CD4-positive, alpha-beta T cell (primary cell): ENCODE results near the gene ADGRA3. TPM values are rescaled to one million over a fixed set of nuclear protein-coding genes. Genes with fewer than 3 reads are reported as not detected.

Experiments used
- ATAC-seq: fragments of 200-7000 bp; cut with Tn5 transposase; one replicate; pipeline ENCODE4 v1.10.0; 2022; ENCODE audit warnings: mild to moderate bottlenecking; ENCODE audit not compliant: poor library complexity
- CTCF ChIA-PET: fragments of 350-600 bp; sonication (Branson Sonifier 250); formaldehyde crosslinking; loops from one replicate; lab custom pipeline; 2021; ENCODE audit warnings: antibody characterized with exemption, inconsistent platforms; lab: Charles Lee
- POLR2A ChIA-PET: fragments of 350-600 bp; sonication (Branson Sonifier 250); formaldehyde crosslinking; loops from one replicate; lab custom pipeline; 2021; ENCODE audit warnings: antibody characterized with exemption, inconsistent platforms; lab: Charles Lee
- DNase-seq, 14 experiments: peaks; one replicate each; pipeline ENCODE4 v3.0.0-alpha.2; 2013 to 2020; ENCODE audit warnings: mixed read lengths in 2 of 14
- H3K27ac ChIP-seq, 2 donors: one replicate each; pipeline versions ENCODE4 v1.5.1 to v1.7.0; 2013; ENCODE audit warnings: low read length in 2 of 2, low read depth in 1 of 2, mild to moderate bottlenecking in 1 of 2
- H3K27me3 ChIP-seq, 2 experiments: 1 replicate in 1 of 2; 2 replicates in 1 of 2; pipeline versions ENCODE4 v1.6.1 to v1.7.0; 2013; ENCODE audit warnings: low read length in 2 of 2, control low read depth in 1 of 2, mild to moderate bottlenecking in 1 of 2, moderate library complexity in 1 of 2; ENCODE audit not compliant: insufficient read depth in 2 of 2, control insufficient read depth in 1 of 2
- H3K36me3 ChIP-seq: one replicate; pipeline ENCODE4 v1.6.1; 2013; ENCODE audit warnings: low read length, control low read depth; ENCODE audit not compliant: insufficient read depth
- H3K4me1 ChIP-seq: one replicate; pipeline ENCODE4 v1.6.1; 2013; ENCODE audit warnings: low read length, control low read depth; ENCODE audit not compliant: insufficient read depth
- H3K4me3 ChIP-seq: one replicate; pipeline ENCODE4 v1.5.1; 2013; ENCODE audit warnings: mild to moderate bottlenecking, low read length, moderate library complexity
- H3K9me3 ChIP-seq, 2 experiments: 1 replicate in 1 of 2; 2 replicates in 1 of 2; pipeline versions ENCODE4 v1.6.1 to v1.7.0; 2013; ENCODE audit warnings: low read length in 2 of 2, mild to moderate bottlenecking in 2 of 2, control low read depth in 1 of 2, moderate library complexity in 1 of 2; ENCODE audit not compliant: control insufficient read depth in 1 of 2, insufficient read depth in 1 of 2
- H3K27ac Mint-ChIP-seq: one replicate; pipeline ENCODE4 v1.8.0; 2020; ENCODE audit warnings: mixed read lengths
- H3K27me3 Mint-ChIP-seq: one replicate; pipeline ENCODE4 v1.8.0; 2021; ENCODE audit warnings: mixed read lengths
- H3K36me3 Mint-ChIP-seq: one replicate; pipeline ENCODE4 v1.8.0; 2021; ENCODE audit warnings: low read depth, mixed read lengths
- H3K4me1 Mint-ChIP-seq: one replicate; pipeline ENCODE4 v1.8.0; 2021; ENCODE audit warnings: low read depth, mixed read lengths
- H3K4me3 Mint-ChIP-seq: one replicate; pipeline ENCODE4 v1.8.0; 2020; ENCODE audit warnings: mild to moderate bottlenecking, mixed read lengths
- H3K9me3 Mint-ChIP-seq: one replicate; pipeline ENCODE4 v1.8.0; 2020; ENCODE audit warnings: mixed read lengths
- CTCF ChIP-seq: fragments of 200-600 bp; IDR thresholded peaks from one replicate; pipeline ENCODE4 v1.8.0; 2022; ENCODE audit warnings: antibody characterized with exemption, mild to moderate bottlenecking
- intact Hi-C, 2 experiments: fragments of 100-400 bp; cut with DNase I in 1 of 2; cut with micrococcal nuclease in 1 of 2; formaldehyde crosslinking; loops; one replicate each; pipeline versions ENCODE4 v1.15.1 to v1.9.0; 2023 to 2025; cut with DNase I, micrococcal nuclease
- total RNA-seq, 174 experiments: library from RNA in 2 of 174; stranded (reverse) in 2 of 174; gene quantifications; one replicate each; pipeline ENCODE4 v1.2.3 and lab custom pipeline; 2021 to 2026

ADGRA3 gene
- total RNA-seq, 2 experiments from 2014 or later: 2.2 to 3.1 TPM

GRCh38 chr4:22485737-22486136 lies 30.1 kb downstream of the ADGRA3 start:
- Histone ChIP-seq H3K9me3 (peaks cover 0 to 7% of the 10 kb centered on the region in 2 experiments), H3K27me3 (no peaks in the 10 kb centered on the region), H3K27ac (no peak overlapping the region), H3K4me1 (no peaks in the 10 kb centered on the region), H3K36me3 (no peaks in the 10 kb centered on the region), H3K4me3 (no peak overlapping the region)
- Mint-ChIP-seq H3K27ac (no peak overlapping the region), H3K4me3 (no peak overlapping the region), H3K4me1 (peaks cover 18% of the 10 kb centered on the region), H3K36me3 (no peaks in the 10 kb centered on the region), H3K9me3 (peaks cover 6% of the 10 kb centered on the region), H3K27me3 (no peaks in the 10 kb centered on the region)
- ATAC-seq (no peak), DNase-seq (no peak)
- no peak for TF ChIP-seq CTCF
- intact Hi-C loops: no loop called here
- ChIA-PET POLR2A (no interaction called here), CTCF (no interaction called here)

GRCh38 chr4:22483551-22483981 lies 32.3 kb downstream of the ADGRA3 start:
- no peak overlapping the region for H3K27ac Mint-ChIP-seq
- peak in 1 of 14 experiments; percentile 14 for DNase-seq
- no peaks in the 10 kb centered on the region for H3K36me3 Mint-ChIP-seq
- H3K4me1 Mint-ChIP-seq: peaks cover 20% of the 10 kb centered on the region
- no peak overlapping the region for H3K4me3 ChIP-seq
- TF ChIP-seq CTCF: no peak
- H3K27me3 Mint-ChIP-seq: no peaks in the 10 kb centered on the region
- ATAC-seq: no peak
- peaks cover 0 to 7% of the 10 kb centered on the region in 2 experiments for H3K9me3 ChIP-seq
- ChIA-PET CTCF (no interaction called here), POLR2A (no interaction called here)
- H3K27me3 ChIP-seq: no peaks in the 10 kb centered on the region
- H3K36me3 ChIP-seq: no peaks in the 10 kb centered on the region
- H3K4me3 Mint-ChIP-seq: no peak overlapping the region
- no peaks in the 10 kb centered on the region for H3K4me1 ChIP-seq
- H3K9me3 Mint-ChIP-seq: no peaks in the 10 kb centered on the region
- intact Hi-C loops: no loop called here
- no peak overlapping the region for H3K27ac ChIP-seq

GRCh38 chr4:22482250-22483127 lies 33.4 kb downstream of the ADGRA3 start:
- H3K9me3 Mint-ChIP-seq: no peaks in the 10 kb centered on the region
- ATAC-seq: no peak
- no peaks in the 10 kb centered on the region for H3K27me3 Mint-ChIP-seq

More at GRCh38 chr4:22482250-22483127, 33.4 kb downstream of the ADGRA3 start:
- ChIA-PET CTCF (no interaction called here), POLR2A (no interaction called here)
- Histone ChIP-seq H3K4me3 (no peak overlapping the region), H3K4me1 (no peaks in the 10 kb centered on the region), H3K36me3 (no peaks in the 10 kb centered on the region), H3K9me3 (peaks cover 0 to 7% of the 10 kb centered on the region in 2 experiments), H3K27me3 (no peaks in the 10 kb centered on the region), H3K27ac (no peak overlapping the region)
- Mint-ChIP-seq H3K4me1 (peaks cover 23% of the 10 kb centered on the region), H3K36me3 (no peaks in the 10 kb centered on the region), H3K27ac (no peak overlapping the region), H3K4me3 (no peak overlapping the region)
- no peak for TF ChIP-seq CTCF
- intact Hi-C loops: no loop called here
- DNase-seq: no peak
